ENCODE results near the gene MZT2A.
"Not testable (repeated sequence)": the region's sequence is repeated elsewhere in the genome, so short reads cannot be mapped to it uniquely, and the experiment has no call there.

The MZT2A gene

DNA sequence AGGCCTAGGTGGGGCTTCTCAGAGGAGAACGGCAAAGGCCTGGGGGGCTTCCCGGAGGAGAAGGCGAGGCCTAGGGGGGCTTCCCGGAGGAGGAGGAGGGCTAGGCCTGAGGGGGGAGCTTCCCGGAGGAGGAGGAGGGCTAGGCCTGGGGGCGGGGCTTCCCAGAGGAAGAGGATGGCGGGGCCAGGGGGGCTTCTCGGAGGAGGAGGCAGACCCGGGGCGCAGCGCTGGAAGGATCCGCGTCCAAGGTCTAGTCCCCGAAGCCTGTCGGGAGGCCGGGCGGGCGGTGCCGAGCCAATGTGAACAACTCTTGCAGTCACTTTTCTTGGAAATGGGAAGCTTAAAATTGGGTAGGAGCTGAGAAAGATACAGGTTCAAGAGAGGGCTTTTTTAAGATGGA is 46.3 kb downstream of the MZT2A start:
- DNase-seq: no peak

DNA sequence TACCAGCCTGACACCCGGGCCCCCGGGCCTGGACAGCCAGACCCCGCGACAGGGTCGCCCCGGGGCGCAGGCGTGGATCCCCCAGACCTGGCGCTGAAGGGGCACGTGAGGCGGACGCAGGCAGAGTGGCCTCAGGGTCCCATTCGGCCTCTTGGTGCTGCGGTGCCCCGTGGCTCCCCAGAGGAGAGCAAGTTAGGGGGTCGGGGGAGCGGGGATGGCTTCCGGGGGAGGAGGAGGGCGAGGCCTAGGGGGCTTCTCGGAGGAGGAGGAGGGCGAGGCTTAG is 46.7 kb downstream of the MZT2A start:
- DNase-seq: not testable (repeated sequence)

DNA sequence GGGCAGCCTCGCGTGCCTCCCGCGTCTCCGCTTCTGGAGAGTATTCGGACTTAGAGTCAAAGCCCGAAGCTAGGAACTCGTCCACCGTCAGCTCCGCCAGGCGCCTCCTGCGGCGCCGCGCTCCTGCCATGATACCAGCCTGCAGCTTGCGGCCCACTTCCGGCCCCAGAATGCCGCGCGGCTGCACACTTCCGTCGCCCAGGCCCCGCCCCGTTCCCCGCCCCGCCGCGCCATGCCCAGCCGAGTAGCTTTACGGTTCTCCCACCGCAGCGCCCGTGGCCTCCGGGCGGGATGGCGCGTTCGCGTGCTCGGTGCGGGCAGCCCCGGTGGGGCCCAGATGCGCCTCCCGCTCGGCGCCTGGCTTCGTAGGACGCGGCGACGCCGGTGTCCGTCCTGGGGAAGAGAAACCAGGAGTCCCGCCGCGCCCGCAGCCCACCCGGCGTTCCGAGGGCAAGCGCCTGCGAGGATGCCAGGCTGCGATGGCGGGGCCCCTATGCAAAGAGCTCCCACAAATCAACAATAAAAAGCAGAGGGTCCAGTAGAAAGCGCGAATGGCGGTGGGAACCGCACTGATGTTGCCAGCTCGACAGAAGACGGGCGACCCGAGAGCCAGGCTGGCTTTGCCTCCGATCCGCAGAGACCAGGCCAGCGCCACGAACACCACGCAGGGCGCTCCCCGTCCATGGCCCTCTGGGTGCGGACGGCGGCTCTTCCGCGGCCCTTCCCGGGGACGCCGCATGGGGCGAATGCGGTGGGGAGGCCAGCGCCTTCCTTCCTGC is 47.3 kb downstream of the MZT2A start:
- DNase-seq: not testable (repeated sequence)

DNA sequence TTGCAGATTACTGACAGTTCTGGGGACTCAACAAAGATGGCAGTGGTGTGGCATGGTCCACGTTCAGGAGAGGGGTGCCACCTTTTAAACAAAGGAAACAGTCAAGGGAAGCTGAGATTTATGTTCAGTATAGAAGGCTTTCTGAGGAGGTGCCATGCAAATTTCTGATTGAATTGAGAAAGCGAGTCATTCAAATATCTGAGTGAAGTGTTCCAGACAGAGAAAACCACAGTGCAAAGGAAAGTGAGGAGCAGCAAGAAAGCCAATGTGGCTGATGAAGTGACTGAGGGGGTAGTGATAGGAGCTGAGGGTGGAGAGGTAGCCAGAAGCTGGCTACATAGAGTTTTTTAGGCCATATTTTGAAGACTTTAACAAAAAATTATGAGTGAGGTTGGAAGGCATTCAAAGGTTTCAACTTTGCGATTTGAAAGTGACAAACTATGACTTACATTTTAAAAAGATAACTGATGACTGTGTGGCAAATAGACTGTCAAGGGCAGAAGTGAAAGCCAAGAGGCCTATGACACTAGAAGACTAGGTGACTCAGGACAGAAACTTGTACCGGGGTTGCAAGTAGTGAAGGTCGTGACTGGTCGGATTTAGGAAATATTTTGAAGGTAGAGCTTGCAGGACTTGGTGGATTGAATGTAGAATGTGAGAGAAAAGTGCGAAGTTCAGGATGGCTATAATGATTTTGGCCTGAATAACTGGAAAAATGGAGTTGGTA is 51.3 kb downstream of the MZT2A start:
- DNase-seq: not testable (repeated sequence)

All from eye (tissue), 1 donor.